Muscle layer of colon (tissue), 2 donors: Measurements from ENCODE around the gene CCL26.
"Not testable (repeated sequence)": the region's sequence is repeated elsewhere in the genome, so short reads cannot be mapped to it uniquely, and the experiment has no call there.

ENCODE experiments used
- H3K27ac ChIP-seq: one replicate; pipeline ENCODE4 v1.7.0; 2013; ENCODE audit warnings: low read depth, mild to moderate bottlenecking, low read length, moderate library complexity
- H3K27me3 ChIP-seq, 2 donors: one replicate each; pipeline ENCODE4 v1.7.0; 2013; ENCODE audit warnings: low read length in 2 of 2, mild to moderate bottlenecking in 2 of 2; ENCODE audit not compliant: insufficient read depth in 2 of 2, control insufficient read depth in 1 of 2
- H3K36me3 ChIP-seq: one replicate; pipeline ENCODE4 v1.7.0; 2013; ENCODE audit warnings: mild to moderate bottlenecking, low read length; ENCODE audit not compliant: insufficient read depth
- H3K4me1 ChIP-seq: one replicate; pipeline ENCODE4 v1.7.0; 2013; ENCODE audit warnings: mild to moderate bottlenecking, low read length; ENCODE audit not compliant: insufficient read depth
- H3K4me3 ChIP-seq, 2 donors: one replicate each; pipeline ENCODE4 v1.7.0; 2013; ENCODE audit warnings: low read length in 2 of 2, low read depth in 1 of 2, mild to moderate bottlenecking in 1 of 2, moderate library complexity in 1 of 2
- H3K9ac ChIP-seq: one replicate; pipeline ENCODE4 v1.7.0; 2013; ENCODE audit warnings: low read length
- H3K9me3 ChIP-seq: one replicate; pipeline ENCODE4 v1.7.0; 2013; ENCODE audit warnings: mild to moderate bottlenecking, low read length
- donor health status: abdominal sarcoma.
- donor health status: Adenocarcinoma of cecum.

CCL26 gene

DNA sequence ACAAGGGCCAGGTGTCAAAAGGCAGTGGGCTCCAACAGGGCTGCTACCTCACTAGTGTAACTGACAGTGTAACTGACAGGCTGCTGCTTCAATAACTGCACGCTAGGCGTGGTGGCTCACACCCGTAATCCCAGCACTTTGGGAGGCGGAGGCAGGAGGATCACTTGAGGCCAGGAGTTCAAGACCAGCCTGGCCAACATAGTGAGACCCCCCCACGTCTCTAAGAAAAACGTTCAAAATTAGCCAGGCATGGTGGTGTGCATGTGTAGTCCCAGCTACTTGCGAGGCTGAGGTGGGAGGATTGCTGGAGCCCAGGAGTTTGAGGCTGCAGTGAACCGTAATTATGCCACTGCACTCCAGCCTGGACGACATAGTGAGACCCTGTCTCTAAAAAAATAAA is 50.1 kb downstream of the CCL26 start:
- H3K27ac ChIP-seq, H3K9ac ChIP-seq, H3K27me3 ChIP-seq, H3K4me3 ChIP-seq, H3K36me3 ChIP-seq, H3K4me1 ChIP-seq, H3K9me3 ChIP-seq: not testable (repeated sequence)

DNA sequence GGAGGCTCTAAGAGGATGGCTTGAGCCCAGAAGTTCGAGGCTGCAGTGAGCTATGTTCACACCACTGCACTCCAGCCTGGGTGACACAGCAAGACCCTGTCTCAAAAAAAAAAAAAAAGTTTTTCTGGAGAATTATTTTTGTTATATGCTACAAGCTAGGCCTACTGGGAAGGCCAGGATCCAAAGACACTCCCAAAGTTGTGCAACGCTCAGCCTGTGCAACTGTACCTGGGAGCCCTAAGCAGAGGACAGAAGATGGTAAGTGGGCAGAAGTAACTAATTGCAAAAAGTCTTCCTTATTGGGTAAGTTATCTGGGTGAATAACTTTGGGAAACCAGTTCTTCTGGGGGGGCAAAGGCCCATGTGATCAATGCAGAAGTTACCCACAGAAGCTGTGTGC is 50.6 kb downstream of the CCL26 start:
- Histone ChIP-seq H3K9me3 (no peaks in the 10 kb centered on the region), H3K4me3 (no peak overlapping the region), H3K36me3 (no peaks in the 10 kb centered on the region), H3K27ac (no peak overlapping the region), H3K9ac (no peak overlapping the region), H3K4me1 (no peaks in the 10 kb centered on the region), H3K27me3 (no peaks in the 10 kb centered on the region)

GRCh38 chr7:75719626-75720025 is 52.4 kb downstream of the CCL26 start:
- H3K27ac ChIP-seq = no peak overlapping the region
- no peaks in the 10 kb centered on the region for H3K27me3 ChIP-seq
- no peaks in the 10 kb centered on the region for H3K9me3 ChIP-seq
- no peak overlapping the region for H3K4me3 ChIP-seq
- H3K9ac ChIP-seq = no peak overlapping the region
- no peaks in the 10 kb centered on the region for H3K36me3 ChIP-seq
- no peaks in the 10 kb centered on the region for H3K4me1 ChIP-seq
